ENCODE results near the gene PCGF5.

The PCGF5 gene

DNA sequence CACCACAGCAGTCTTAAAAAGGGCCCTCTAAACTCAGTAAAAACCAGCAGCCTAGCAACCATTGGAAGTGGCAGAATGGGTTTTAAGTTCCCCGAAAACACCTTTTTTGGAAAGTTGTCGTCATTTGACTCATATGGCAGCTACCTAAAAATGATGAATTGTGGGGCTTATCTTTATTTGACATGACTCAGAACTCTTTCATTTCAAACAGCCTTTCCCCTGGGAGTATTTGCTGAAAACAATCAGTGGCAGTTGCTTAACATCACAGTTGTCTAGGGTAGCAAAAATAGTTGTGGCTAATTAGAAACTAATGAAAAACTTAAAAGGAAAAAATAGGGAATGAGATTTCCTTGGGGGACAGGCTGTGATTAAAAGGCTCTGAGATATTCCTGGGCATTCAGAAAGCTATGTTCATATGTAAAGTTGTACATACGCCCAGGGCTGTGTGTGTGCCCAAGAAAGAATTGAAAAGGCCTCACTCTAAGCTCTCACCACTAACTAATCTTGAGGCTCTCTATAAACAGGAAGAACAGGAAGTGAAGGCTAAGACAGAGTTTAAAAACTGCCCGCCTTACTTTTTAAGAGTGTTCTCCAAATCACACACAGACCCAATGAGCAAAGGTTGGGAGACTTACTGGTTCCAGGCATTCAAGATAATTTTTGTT is 108.0 kb downstream of the PCGF5 start:
- Histone ChIP-seq H3K36me3 (ENCODE audit: low read depth) (no peaks in the 10 kb centered on the region), H3K4me1 (ENCODE audit: insufficient read depth, poor library complexity, severe bottlenecking) (no peaks in the 10 kb centered on the region), H3K27ac (ENCODE audit: poor library complexity, severe bottlenecking) (no peak overlapping the region), H3K9me3 (ENCODE audit: severe bottlenecking) (no peaks in the 10 kb centered on the region), H3K27me3 (ENCODE audit: insufficient read depth, poor library complexity, severe bottlenecking) (no peaks in the 10 kb centered on the region), H3K4me3 (ENCODE audit: severe bottlenecking) (no peak overlapping the region)
- ATAC-seq (ENCODE audit: low read depth) (no peak), DNase-seq (ENCODE audit: low spot score) (no peak)
- TF ChIP-seq, protein P1, sequence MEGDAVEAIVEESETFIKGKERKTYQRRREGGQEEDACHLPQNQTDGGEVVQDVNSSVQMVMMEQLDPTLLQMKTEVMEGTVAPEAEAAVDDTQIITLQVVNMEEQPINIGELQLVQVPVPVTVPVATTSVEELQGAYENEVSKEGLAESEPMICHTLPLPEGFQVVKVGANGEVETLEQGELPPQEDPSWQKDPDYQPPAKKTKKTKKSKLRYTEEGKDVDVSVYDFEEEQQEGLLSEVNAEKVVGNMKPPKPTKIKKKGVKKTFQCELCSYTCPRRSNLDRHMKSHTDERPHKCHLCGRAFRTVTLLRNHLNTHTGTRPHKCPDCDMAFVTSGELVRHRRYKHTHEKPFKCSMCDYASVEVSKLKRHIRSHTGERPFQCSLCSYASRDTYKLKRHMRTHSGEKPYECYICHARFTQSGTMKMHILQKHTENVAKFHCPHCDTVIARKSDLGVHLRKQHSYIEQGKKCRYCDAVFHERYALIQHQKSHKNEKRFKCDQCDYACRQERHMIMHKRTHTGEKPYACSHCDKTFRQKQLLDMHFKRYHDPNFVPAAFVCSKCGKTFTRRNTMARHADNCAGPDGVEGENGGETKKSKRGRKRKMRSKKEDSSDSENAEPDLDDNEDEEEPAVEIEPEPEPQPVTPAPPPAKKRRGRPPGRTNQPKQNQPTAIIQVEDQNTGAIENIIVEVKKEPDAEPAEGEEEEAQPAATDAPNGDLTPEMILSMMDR (IDR thresholded peaks at IDR 0.05; ENCODE audit: poor library complexity, severe bottlenecking) = no peak
